ENCODE results near the gene TRMT44.
"Not testable (repeated sequence)": the region's sequence is repeated elsewhere in the genome, so short reads cannot be mapped to it uniquely, and the experiment has no call there.

Gene TRMT44

GRCh38 chr4:8512510-8512909 lies 71.9 kb downstream of the TRMT44 start:
- no peak for DNase-seq (ENCODE audit: low read depth, low spot score)

- not testable (repeated sequence) for DNase-seq (ENCODE audit: low read depth, low spot score)
These were observed 72.5 kb downstream of the TRMT44 start for GRCh38 chr4:8513080-8513479.

DNA sequence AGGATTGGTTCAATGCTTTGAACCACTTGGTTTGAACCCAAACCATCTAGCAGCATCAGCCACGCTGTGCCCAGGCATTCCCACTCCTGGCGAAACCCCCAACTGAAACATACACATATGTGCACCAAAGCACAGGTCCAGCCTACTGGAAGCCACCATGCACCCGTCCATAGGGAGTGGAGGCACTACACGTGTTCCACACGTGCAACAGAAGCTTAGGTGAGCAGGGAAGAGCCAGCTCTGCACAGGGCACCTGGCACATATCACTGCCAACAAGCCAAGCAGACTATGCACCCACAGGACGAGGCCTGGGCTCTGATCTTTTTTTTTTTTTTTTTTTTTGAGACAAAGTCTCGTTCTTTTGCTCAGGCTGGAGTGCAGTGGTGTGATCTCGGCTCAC lies 73.4 kb downstream of the TRMT44 start:
- no peak for DNase-seq (ENCODE audit: low read depth, low spot score)

- DNase-seq (ENCODE audit: low read depth, low spot score), result no peak
These were observed 73.8 kb downstream of the TRMT44 start for GRCh38 chr4:8514391-8514790.

DNA sequence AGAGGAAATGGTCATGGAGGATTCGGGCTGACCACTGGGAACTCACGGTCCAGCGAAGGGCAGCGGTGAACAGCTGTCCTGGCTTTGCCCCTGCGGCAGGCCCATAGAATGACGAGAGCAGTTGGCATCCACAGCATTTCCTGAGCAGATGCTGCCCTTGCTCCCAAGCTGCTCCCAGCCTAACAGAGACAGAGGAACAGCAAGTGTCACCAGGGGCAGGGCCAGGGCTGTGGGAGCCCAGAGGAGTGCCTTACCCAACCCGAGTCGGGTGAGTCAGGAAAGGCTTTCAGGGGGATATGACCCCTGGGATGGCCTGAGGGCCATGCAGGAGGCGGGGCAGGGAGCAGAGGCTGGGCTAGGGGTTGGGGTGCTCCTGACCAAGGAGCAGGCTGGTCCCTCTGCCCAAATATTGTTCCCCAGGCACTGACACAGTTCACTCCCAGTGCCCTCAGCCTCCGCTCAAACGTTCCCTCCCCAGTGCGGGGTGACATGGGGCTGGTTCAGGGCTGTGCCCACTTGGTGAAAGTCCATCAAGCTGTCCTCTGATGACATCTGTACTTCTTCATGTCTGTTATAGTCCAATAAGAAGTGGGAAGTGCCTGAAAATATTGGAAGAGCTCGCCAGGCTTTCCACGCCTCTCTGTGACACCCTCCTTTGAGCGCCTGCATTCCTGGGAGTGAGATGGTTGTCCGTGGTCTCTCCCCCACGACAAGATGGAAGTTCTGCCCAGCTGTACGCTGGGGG lies 74.9 kb downstream of the TRMT44 start:
- no peak for DNase-seq (ENCODE audit: low read depth, low spot score)

GRCh38 chr4:8516061-8516573 lies 75.5 kb downstream of the TRMT44 start:
- DNase-seq (ENCODE audit: low read depth, low spot score), result no peak

- DNase-seq (ENCODE audit: low read depth, low spot score), result no peak
These were observed 76.5 kb downstream of the TRMT44 start for GRCh38 chr4:8516996-8517550.

- DNase-seq (ENCODE audit: low read depth, low spot score), result no peak
These were observed 77.4 kb downstream of the TRMT44 start for GRCh38 chr4:8517946-8518345.

DNA sequence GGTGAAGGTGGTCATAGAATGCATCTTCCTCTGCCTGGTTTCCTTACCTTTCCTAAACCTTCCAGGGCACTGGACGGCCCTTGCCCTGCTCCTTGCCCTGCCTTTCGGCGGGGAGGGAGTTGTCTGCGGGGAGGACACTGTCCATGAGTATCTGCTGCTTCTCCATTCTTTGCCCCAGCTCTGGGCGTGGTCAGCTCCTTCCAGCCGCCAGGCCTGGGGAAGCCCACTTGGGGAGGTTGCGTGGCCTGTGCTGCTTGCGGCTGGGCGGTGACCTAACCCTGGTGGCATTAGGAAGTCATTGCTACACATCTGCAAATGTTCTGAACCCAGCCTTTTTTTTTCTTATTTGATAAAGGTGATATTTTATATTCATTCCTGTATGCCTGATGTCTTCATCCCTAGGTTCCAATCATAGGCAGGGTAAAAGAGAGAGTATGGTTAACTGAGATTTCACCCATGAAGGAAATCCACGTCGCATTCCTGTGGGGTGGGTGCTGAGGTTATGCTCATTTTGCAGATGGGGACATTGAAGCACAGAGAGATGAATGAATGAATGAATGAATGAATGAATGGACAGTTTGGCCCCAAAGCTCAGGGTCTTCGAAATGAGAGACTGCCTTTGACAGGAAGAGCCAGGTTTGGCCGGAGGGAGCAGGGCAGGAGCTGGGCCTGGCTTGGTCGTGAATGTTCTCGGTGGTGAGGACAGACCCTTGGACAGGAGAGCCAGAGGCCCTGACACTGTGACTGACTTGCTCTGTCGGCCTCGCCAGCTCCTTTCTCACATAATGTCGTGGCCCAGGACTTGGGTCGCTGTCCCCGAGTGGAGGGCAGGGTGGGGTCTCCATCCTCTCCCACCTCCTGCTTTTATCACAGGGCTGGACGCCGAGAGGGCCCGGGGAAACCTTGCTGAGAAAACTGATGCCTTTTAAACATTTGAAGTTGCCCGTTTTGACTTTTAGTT lies 81.9 kb downstream of the TRMT44 start:
- DNase-seq (ENCODE audit: low read depth, low spot score), result no peak

GRCh38 chr4:8523175-8523574 lies 82.6 kb downstream of the TRMT44 start:
- DNase-seq (ENCODE audit: low read depth, low spot score), result no peak

- no peak for DNase-seq (ENCODE audit: low read depth, low spot score)
These were observed 83.2 kb downstream of the TRMT44 start for GRCh38 chr4:8523766-8524165.

DNA sequence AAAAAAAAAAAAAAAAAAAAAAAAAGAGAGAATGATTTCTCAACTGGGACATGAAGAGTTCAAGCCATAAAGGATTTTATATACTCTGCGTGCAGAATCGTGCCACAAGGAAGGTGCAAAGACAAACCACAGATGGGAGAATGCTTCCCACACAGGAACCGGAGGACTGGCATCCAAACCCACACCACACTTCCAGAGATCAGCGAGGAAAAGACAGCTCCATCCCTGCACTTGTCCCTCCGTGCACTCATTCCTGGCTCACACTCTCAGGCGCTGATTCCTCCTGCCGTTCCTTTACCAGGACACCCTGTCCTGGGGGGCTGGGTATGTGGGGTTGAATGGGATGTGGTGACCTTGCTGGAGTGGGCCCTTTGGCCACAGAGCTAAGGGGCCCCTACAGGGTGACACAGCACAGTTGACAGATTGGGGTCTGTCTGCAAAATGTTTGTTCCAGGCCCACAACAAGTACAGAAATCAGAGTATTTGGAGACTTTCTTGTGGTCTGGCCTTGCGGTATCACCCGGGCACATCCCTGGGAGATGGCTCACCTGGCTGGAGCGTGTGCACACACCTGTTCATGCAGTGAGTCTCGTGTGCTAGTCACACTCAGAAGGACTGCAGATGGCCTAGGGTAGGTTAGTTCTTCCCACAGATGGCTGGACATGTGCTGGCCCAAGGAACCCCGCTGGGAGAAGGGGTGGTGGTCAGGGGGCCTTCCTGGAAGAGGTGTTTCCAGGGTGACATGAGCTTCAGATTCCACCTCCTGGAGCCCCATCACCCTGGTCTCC lies 84.2 kb downstream of the TRMT44 start:
- DNase-seq (ENCODE audit: low read depth, low spot score), result no peak

- no peak for DNase-seq (ENCODE audit: low read depth, low spot score)
These were observed 85.0 kb downstream of the TRMT44 start for GRCh38 chr4:8525383-8526120.

All from activated naive CD8-positive, alpha-beta T cell treated with anti-CD3 and anti-CD28 coated beads, Interleukin-2, amount 50 U/mL, for 16 hours (primary cell).